Activated CD4-positive, CD25-positive, alpha-beta regulatory T cell (primary cell): Measurements from ENCODE around the gene FOXP4.

ENCODE experiments used
- DNase-seq, 4 experiments: peaks; one replicate each; lab custom pipeline; 2025; lab: John Stamatoyannopoulos, UW

Gene FOXP4

GRCh38 chr6:41522780-41523548 lies 23.2 kb upstream of the FOXP4 start:
- DNase-seq = no peak

GRCh38 chr6:41523915-41524633 lies 22.1 kb upstream of the FOXP4 start:
- no peak for DNase-seq

- DNase-seq = no peak
Measured at GRCh38 chr6:41524634-41525011, 21.6 kb upstream of the FOXP4 start.

- no peak for DNase-seq
Measured at GRCh38 chr6:41527721-41528408, 18.3 kb upstream of the FOXP4 start.

GRCh38 chr6:41528409-41528963 lies 17.7 kb upstream of the FOXP4 start:
- no peak for DNase-seq

- DNase-seq = no peak
Measured at GRCh38 chr6:41529049-41529448, 17.1 kb upstream of the FOXP4 start.

GRCh38 chr6:41529970-41530369 lies 16.2 kb upstream of the FOXP4 start:
- DNase-seq = no peak

- DNase-seq = no peak
Measured at GRCh38 chr6:41530476-41530875, 15.7 kb upstream of the FOXP4 start.

- DNase-seq = no peak
Measured at GRCh38 chr6:41531016-41531415, 15.2 kb upstream of the FOXP4 start.

GRCh38 chr6:41531591-41532582 lies 14.3 kb upstream of the FOXP4 start:
- DNase-seq = peak in 2 of 4 experiments; percentile 45 to 47

- no peak for DNase-seq
Measured at GRCh38 chr6:41535766-41536165, 10.4 kb upstream of the FOXP4 start.

GRCh38 chr6:41536795-41537758 lies 9.1 kb upstream of the FOXP4 start:
- no peak for DNase-seq

- no peak for DNase-seq
Measured at GRCh38 chr6:41538556-41539182, 7.5 kb upstream of the FOXP4 start.

GRCh38 chr6:41539204-41539603 lies 7.0 kb upstream of the FOXP4 start:
- DNase-seq = no peak

GRCh38 chr6:41541364-41541763 lies 4.8 kb upstream of the FOXP4 start:
- DNase-seq = no peak

- DNase-seq = no peak
Measured at GRCh38 chr6:41543087-41543486, 3.1 kb upstream of the FOXP4 start.

GRCh38 chr6:41545247-41545702 lies 906 bp upstream of the FOXP4 start:
- DNase-seq = no peak

- DNase-seq = peak in 2 of 4 experiments; percentile 43 to 55
Measured at GRCh38 chr6:41546475-41546865, 289 bp downstream of the FOXP4 start.
